ENCODE measurements around the gene PARVA. TPM values are rescaled to one million over a fixed set of nuclear protein-coding genes. Genes with fewer than 3 reads are reported as not detected.

Gene PARVA
- total RNA-seq, 2 experiments from 2014 or later, result 0.04 TPM; not detected in 1

DNA sequence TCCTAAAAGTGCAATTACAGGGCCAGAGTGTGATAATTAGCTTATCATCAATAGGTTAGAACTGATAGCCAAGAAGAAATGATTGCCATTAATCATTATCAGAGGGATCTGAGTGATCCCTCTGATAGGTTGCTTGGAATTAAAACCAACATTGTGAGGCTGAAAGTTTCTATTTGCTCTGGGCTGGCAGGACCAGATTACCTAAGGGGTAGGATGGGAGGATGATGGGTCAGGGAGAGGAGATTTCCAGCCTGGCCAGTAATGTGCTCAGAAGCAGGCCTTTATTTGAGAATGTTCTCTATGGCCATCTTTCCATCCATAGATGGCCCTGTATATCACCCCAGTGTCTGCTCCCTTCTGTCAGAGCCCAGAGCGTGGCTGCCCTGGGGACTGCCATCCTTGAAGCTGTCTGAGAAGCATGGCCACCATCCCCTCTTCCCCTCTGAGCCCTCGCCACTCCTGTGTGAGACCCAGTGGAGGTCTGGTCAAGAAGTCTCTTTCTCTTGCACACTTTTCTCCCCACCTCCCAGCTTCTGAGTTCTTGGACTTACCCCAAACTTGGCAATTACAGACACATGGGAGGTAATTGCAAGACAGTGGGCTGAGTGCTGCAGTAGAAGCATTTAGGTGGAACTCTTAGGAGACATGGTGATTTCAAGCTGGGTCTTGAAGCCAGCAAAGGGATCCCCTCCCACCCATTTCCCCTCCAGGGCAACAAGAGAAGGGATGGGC lies 11.7 kb downstream of the PARVA start:
- DNase-seq, result no peak
- Mint-ChIP-seq H3K9me3 (no peaks in the 10 kb centered on the region), H3K4me3 (no peak overlapping the region), H3K27ac (no peak overlapping the region), H3K27me3 (no peaks in the 10 kb centered on the region), H3K4me1 (peaks cover 2% of the 10 kb centered on the region), H3K36me3 (no peaks in the 10 kb centered on the region)

- H3K9me3 Mint-ChIP-seq, result no peaks in the 10 kb centered on the region
- peaks cover 2% of the 10 kb centered on the region for H3K4me1 Mint-ChIP-seq
- no peaks in the 10 kb centered on the region for H3K27me3 Mint-ChIP-seq
- H3K27ac Mint-ChIP-seq, result no peak overlapping the region
- H3K4me3 Mint-ChIP-seq, result no peak overlapping the region
- H3K36me3 Mint-ChIP-seq, result no peaks in the 10 kb centered on the region
- no peak for DNase-seq
Measured at GRCh38 chr11:12389676-12390657, 12.6 kb downstream of the PARVA start.

- Mint-ChIP-seq H3K27ac (no peak overlapping the region), H3K4me1 (peaks cover 2% of the 10 kb centered on the region), H3K4me3 (no peak overlapping the region), H3K9me3 (no peaks in the 10 kb centered on the region), H3K27me3 (no peaks in the 10 kb centered on the region), H3K36me3 (no peaks in the 10 kb centered on the region)
- DNase-seq, result no peak
Measured at GRCh38 chr11:12390687-12391110, 13.3 kb downstream of the PARVA start.

DNA sequence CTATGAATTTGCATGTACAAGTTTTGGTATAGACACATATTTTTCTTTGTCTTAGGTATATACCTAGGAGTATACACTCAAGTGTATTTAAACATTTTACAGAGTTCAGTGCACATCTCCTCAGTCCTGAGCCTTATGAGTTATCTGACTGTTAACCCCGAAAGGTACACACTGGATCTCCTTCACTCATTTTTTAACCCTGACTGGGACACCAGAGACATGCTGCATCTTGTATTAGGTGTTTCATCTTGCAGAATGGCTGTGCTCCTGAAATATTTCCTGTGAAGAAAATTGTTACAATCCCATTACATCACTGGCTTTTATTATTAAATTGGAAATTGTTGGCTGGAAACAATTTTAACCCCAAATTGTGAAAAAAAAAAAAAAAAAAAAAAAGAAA lies 15.3 kb downstream of the PARVA start:
- Mint-ChIP-seq H3K4me3 (no peak overlapping the region), H3K36me3 (no peaks in the 10 kb centered on the region), H3K9me3 (no peaks in the 10 kb centered on the region), H3K27ac (no peak overlapping the region), H3K27me3 (no peaks in the 10 kb centered on the region), H3K4me1 (peaks cover 2% of the 10 kb centered on the region)
- DNase-seq, result no peak

- peaks cover 2% of the 10 kb centered on the region for H3K4me1 Mint-ChIP-seq
- H3K27ac Mint-ChIP-seq, result no peak overlapping the region
- H3K9me3 Mint-ChIP-seq, result no peaks in the 10 kb centered on the region
- no peak overlapping the region for H3K4me3 Mint-ChIP-seq
- no peaks in the 10 kb centered on the region for H3K27me3 Mint-ChIP-seq
- H3K36me3 Mint-ChIP-seq, result no peaks in the 10 kb centered on the region
- no peak for DNase-seq
Measured at GRCh38 chr11:12393691-12394090, 16.3 kb downstream of the PARVA start.

- no peaks in the 10 kb centered on the region for H3K27me3 Mint-ChIP-seq
- H3K4me1 Mint-ChIP-seq, result peaks cover 2% of the 10 kb centered on the region
- no peaks in the 10 kb centered on the region for H3K36me3 Mint-ChIP-seq
- H3K4me3 Mint-ChIP-seq, result no peak overlapping the region
- H3K27ac Mint-ChIP-seq, result no peak overlapping the region
- H3K9me3 Mint-ChIP-seq, result no peaks in the 10 kb centered on the region
- no peak for DNase-seq
Measured at GRCh38 chr11:12394601-12395000, 17.2 kb downstream of the PARVA start.

DNA sequence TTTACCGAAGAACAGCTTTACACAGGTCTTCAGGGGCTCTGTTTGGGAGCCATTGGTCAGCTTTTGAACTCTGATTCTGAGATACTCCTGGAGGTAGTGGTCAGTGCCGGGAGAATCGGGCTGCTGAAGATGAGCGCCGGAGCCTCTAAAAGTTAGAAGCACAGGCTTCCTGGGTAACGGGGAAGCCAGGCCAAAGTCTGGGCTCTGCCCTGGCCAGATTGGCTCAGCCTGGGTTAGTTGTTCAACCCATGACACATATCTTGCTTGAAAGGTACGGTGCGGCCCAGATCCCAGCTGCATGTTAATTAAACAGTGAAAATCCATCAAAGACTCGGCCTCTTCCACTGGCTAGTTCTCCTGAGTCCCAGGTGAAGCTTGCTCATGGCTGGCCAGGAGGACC lies 18.0 kb downstream of the PARVA start:
- H3K4me3 Mint-ChIP-seq, result no peak overlapping the region
- DNase-seq, result no peak
- H3K4me1 Mint-ChIP-seq, result peaks cover 2% of the 10 kb centered on the region
- H3K27ac Mint-ChIP-seq, result no peak overlapping the region
- no peaks in the 10 kb centered on the region for H3K9me3 Mint-ChIP-seq
- no peaks in the 10 kb centered on the region for H3K27me3 Mint-ChIP-seq
- H3K36me3 Mint-ChIP-seq, result no peaks in the 10 kb centered on the region

DNA sequence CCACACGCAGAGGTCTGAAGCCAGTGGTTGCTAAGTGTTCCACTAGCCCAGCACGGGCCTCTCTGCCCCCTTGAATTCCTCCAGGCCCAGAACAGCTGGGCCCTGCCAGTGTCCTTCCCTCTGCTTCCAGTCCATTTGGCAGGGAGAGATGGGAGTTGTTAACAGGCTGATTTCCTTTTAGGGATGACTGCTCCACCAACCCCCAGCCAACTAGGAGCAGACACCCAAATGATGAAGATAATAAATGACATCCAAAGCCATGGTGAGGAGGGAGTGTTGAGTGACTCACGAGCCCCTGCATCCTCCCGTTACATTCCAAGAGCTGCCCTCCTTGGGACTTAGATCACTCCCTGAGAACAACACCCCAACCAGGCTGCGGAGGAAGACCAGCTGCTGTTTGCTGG lies 20.6 kb downstream of the PARVA start:
- Mint-ChIP-seq H3K27ac (no peak overlapping the region), H3K4me1 (no peaks in the 10 kb centered on the region), H3K9me3 (no peaks in the 10 kb centered on the region), H3K36me3 (no peaks in the 10 kb centered on the region), H3K27me3 (no peaks in the 10 kb centered on the region), H3K4me3 (no peak overlapping the region)
- DNase-seq, result no peak

- Mint-ChIP-seq H3K9me3 (no peaks in the 10 kb centered on the region), H3K4me3 (no peak overlapping the region), H3K27ac (no peak overlapping the region), H3K4me1 (no peaks in the 10 kb centered on the region), H3K27me3 (no peaks in the 10 kb centered on the region), H3K36me3 (no peaks in the 10 kb centered on the region)
- DNase-seq, result no peak
Measured at GRCh38 chr11:12399355-12399754, 22.0 kb downstream of the PARVA start.

DNA sequence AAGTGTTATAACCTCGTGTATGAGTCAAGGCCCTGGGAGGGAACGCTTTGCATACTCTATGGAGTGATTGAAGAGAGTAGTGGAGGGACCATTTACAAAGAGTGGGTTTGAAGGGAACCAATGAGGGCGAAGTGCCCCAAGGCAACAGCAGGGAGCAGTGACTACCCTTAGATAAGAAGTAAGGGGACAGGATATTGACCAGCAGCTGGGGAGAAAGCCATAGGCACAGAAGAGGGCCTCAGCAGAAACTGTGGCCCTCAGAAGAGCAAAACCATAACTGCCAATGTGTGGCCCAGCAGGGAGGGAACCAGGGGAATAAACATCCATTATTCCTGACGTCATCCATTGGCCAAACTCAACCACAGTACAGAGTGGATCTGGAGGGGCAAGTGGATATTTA lies 24.7 kb downstream of the PARVA start:
- H3K36me3 Mint-ChIP-seq, result no peaks in the 10 kb centered on the region
- H3K9me3 Mint-ChIP-seq, result no peaks in the 10 kb centered on the region
- no peak for DNase-seq
- no peak overlapping the region for H3K27ac Mint-ChIP-seq
- H3K4me3 Mint-ChIP-seq, result no peak overlapping the region
- no peaks in the 10 kb centered on the region for H3K4me1 Mint-ChIP-seq
- H3K27me3 Mint-ChIP-seq, result no peaks in the 10 kb centered on the region

DNA sequence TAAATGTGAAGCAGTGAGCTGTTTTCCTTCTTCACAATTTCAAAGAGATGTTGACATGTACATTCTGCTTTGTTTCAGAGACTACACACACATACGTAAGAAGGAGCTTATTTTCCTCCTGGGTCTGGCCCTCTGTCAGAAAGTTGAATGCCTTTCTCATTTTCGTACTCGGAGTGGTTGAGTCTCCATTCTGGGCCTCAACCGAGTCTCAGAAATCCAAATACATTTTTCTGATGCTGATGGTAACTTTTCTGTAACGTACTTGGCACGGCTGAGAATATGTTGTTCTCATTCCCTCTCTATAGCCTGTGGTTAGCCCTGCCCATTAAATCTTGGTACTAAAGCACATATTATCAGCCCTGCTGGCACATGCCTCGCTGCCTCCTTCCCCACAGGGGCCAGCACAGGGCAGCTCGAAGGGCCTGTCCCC lies 25.3 kb downstream of the PARVA start:
- Mint-ChIP-seq H3K27me3 (no peaks in the 10 kb centered on the region), H3K4me3 (no peak overlapping the region), H3K4me1 (no peaks in the 10 kb centered on the region), H3K9me3 (no peaks in the 10 kb centered on the region), H3K36me3 (no peaks in the 10 kb centered on the region), H3K27ac (no peak overlapping the region)
- DNase-seq, result no peak

GRCh38 chr11:12403122-12403996 lies 26.0 kb downstream of the PARVA start:
- Mint-ChIP-seq H3K27ac (no peak overlapping the region), H3K4me3 (no peak overlapping the region), H3K27me3 (no peaks in the 10 kb centered on the region), H3K36me3 (no peaks in the 10 kb centered on the region), H3K4me1 (no peaks in the 10 kb centered on the region), H3K9me3 (no peaks in the 10 kb centered on the region)
- DNase-seq, result no peak

- DNase-seq, result no peak
- no peak overlapping the region for H3K4me3 Mint-ChIP-seq
Measured at GRCh38 chr11:12403997-12404350, 26.6 kb downstream of the PARVA start.

GRCh38 chr11:12404436-12404835 lies 27.1 kb downstream of the PARVA start:
- no peak for DNase-seq
- H3K4me1 Mint-ChIP-seq, result no peaks in the 10 kb centered on the region
- no peaks in the 10 kb centered on the region for H3K36me3 Mint-ChIP-seq
- no peak overlapping the region for H3K4me3 Mint-ChIP-seq
- H3K27me3 Mint-ChIP-seq, result no peaks in the 10 kb centered on the region
- no peak overlapping the region for H3K27ac Mint-ChIP-seq
- H3K9me3 Mint-ChIP-seq, result no peaks in the 10 kb centered on the region

More at GRCh38 chr11:12403997-12404350, 26.6 kb downstream of the PARVA start:
- Mint-ChIP-seq H3K27me3 (no peaks in the 10 kb centered on the region), H3K36me3 (no peaks in the 10 kb centered on the region), H3K27ac (no peak overlapping the region), H3K9me3 (no peaks in the 10 kb centered on the region), H3K4me1 (no peaks in the 10 kb centered on the region)

Measured in activated naive CD8-positive, alpha-beta T cell treated with anti-CD3 and anti-CD28 coated beads for 36 hours (primary cell).